ENCODE results near the gene DGCR2.

The DGCR2 gene

GRCh38 chr22:19143967-19144400 lies 21.8 kb upstream of the DGCR2 start:
- no peaks in the 10 kb centered on the region for H3K9me3 ChIP-seq (ENCODE audit: control insufficient read depth in 1 of 2, low read length in 2 of 2)
- peaks cover 3 to 12% of the 10 kb centered on the region in 2 donors for H3K4me1 ChIP-seq (ENCODE audit: control insufficient read depth in 1 of 2, insufficient read depth in 2 of 2, low read length in 2 of 2)
- H3K27me3 ChIP-seq (ENCODE audit: control insufficient read depth in 1 of 2, insufficient read depth in 2 of 2, low read length in 2 of 2): peaks cover 17 to 20% of the 10 kb centered on the region in 2 donors
- H3K27ac ChIP-seq (ENCODE audit: low read depth, low read length): peak overlapping the region; percentile 39
- peak overlapping the region; percentile 78 to 88 for H3K9ac ChIP-seq (ENCODE audit: low read depth in 1 of 2, low read length in 2 of 2)
- peak overlapping the region; percentile 90 to 99 for H3K4me3 ChIP-seq (ENCODE audit: low read depth in 1 of 2, low read length in 2 of 2)
- H3K36me3 ChIP-seq (ENCODE audit: control insufficient read depth in 1 of 2, insufficient read depth in 2 of 2, low read length in 2 of 2): peaks cover 31 to 37% of the 10 kb centered on the region in 2 donors

- H3K27ac ChIP-seq (ENCODE audit: low read depth, low read length): no peak overlapping the region
- H3K4me1 ChIP-seq (ENCODE audit: control insufficient read depth in 1 of 2, insufficient read depth in 2 of 2, low read length in 2 of 2): peaks cover 3 to 12% of the 10 kb centered on the region in 2 donors
- H3K9me3 ChIP-seq (ENCODE audit: control insufficient read depth in 1 of 2, low read length in 2 of 2): no peaks in the 10 kb centered on the region
- H3K36me3 ChIP-seq (ENCODE audit: control insufficient read depth in 1 of 2, insufficient read depth in 2 of 2, low read length in 2 of 2): peaks cover 37 to 44% of the 10 kb centered on the region in 2 donors
- H3K4me3 ChIP-seq (ENCODE audit: low read depth in 1 of 2, low read length in 2 of 2): no peak overlapping the region
- no peak overlapping the region for H3K9ac ChIP-seq (ENCODE audit: low read depth in 1 of 2, low read length in 2 of 2)
- H3K27me3 ChIP-seq (ENCODE audit: control insufficient read depth in 1 of 2, insufficient read depth in 2 of 2, low read length in 2 of 2): peaks cover 9 to 12% of the 10 kb centered on the region in 2 donors
These were observed 21.0 kb upstream of the DGCR2 start for GRCh38 chr22:19143212-19143611.

- Histone ChIP-seq H3K9me3 (ENCODE audit: control insufficient read depth in 1 of 2, low read length in 2 of 2) (no peaks in the 10 kb centered on the region), H3K27me3 (ENCODE audit: control insufficient read depth in 1 of 2, insufficient read depth in 2 of 2, low read length in 2 of 2) (peaks cover under 1 to 5% of the 10 kb centered on the region in 2 donors), H3K36me3 (ENCODE audit: control insufficient read depth in 1 of 2, insufficient read depth in 2 of 2, low read length in 2 of 2) (peaks cover 45 to 53% of the 10 kb centered on the region in 2 donors), H3K4me3 (ENCODE audit: low read depth in 1 of 2, low read length in 2 of 2) (no peak overlapping the region), H3K4me1 (ENCODE audit: control insufficient read depth in 1 of 2, insufficient read depth in 2 of 2, low read length in 2 of 2) (peaks cover 3 to 12% of the 10 kb centered on the region in 2 donors), H3K27ac (ENCODE audit: low read depth, low read length) (no peak overlapping the region), H3K9ac (ENCODE audit: low read depth in 1 of 2, low read length in 2 of 2) (no peak overlapping the region)
These were observed 20.2 kb upstream of the DGCR2 start for GRCh38 chr22:19142394-19142793.

- Histone ChIP-seq H3K9ac (ENCODE audit: low read depth in 1 of 2, low read length in 2 of 2) (no peak overlapping the region), H3K27me3 (ENCODE audit: control insufficient read depth in 1 of 2, insufficient read depth in 2 of 2, low read length in 2 of 2) (no peaks in the 10 kb centered on the region), H3K9me3 (ENCODE audit: control insufficient read depth in 1 of 2, low read length in 2 of 2) (no peaks in the 10 kb centered on the region), H3K36me3 (ENCODE audit: control insufficient read depth in 1 of 2, insufficient read depth in 2 of 2, low read length in 2 of 2) (peaks cover 47 to 73% of the 10 kb centered on the region in 2 donors), H3K27ac (ENCODE audit: low read depth, low read length) (no peak overlapping the region), H3K4me1 (ENCODE audit: control insufficient read depth in 1 of 2, insufficient read depth in 2 of 2, low read length in 2 of 2) (peaks cover 3 to 12% of the 10 kb centered on the region in 2 donors), H3K4me3 (ENCODE audit: low read depth in 1 of 2, low read length in 2 of 2) (no peak overlapping the region)
These were observed 17.8 kb upstream of the DGCR2 start for GRCh38 chr22:19139974-19140373.

GRCh38 chr22:19139001-19139356 lies 16.8 kb upstream of the DGCR2 start:
- peaks cover 47 to 83% of the 10 kb centered on the region in 2 donors for H3K36me3 ChIP-seq (ENCODE audit: control insufficient read depth in 1 of 2, insufficient read depth in 2 of 2, low read length in 2 of 2)

GRCh38 chr22:19138217-19139000 lies 16.2 kb upstream of the DGCR2 start:
- H3K27ac ChIP-seq (ENCODE audit: low read depth, low read length): no peak overlapping the region
- H3K36me3 ChIP-seq (ENCODE audit: control insufficient read depth in 1 of 2, insufficient read depth in 2 of 2, low read length in 2 of 2): peaks cover 47 to 89% of the 10 kb centered on the region in 2 donors
- H3K4me1 ChIP-seq (ENCODE audit: control insufficient read depth in 1 of 2, insufficient read depth in 2 of 2, low read length in 2 of 2): peaks cover 3 to 4% of the 10 kb centered on the region in 2 donors
- no peak overlapping the region for H3K4me3 ChIP-seq (ENCODE audit: low read depth in 1 of 2, low read length in 2 of 2)
- H3K9me3 ChIP-seq (ENCODE audit: control insufficient read depth in 1 of 2, low read length in 2 of 2): no peaks in the 10 kb centered on the region
- no peak overlapping the region for H3K9ac ChIP-seq (ENCODE audit: low read depth in 1 of 2, low read length in 2 of 2)
- no peaks in the 10 kb centered on the region for H3K27me3 ChIP-seq (ENCODE audit: control insufficient read depth in 1 of 2, insufficient read depth in 2 of 2, low read length in 2 of 2)

More at GRCh38 chr22:19139001-19139356, 16.8 kb upstream of the DGCR2 start:
- Histone ChIP-seq H3K9ac (ENCODE audit: low read depth in 1 of 2, low read length in 2 of 2) (no peak overlapping the region), H3K27me3 (ENCODE audit: control insufficient read depth in 1 of 2, insufficient read depth in 2 of 2, low read length in 2 of 2) (no peaks in the 10 kb centered on the region), H3K4me1 (ENCODE audit: control insufficient read depth in 1 of 2, insufficient read depth in 2 of 2, low read length in 2 of 2) (peaks cover 3 to 10% of the 10 kb centered on the region in 2 donors), H3K27ac (ENCODE audit: low read depth, low read length) (no peak overlapping the region), H3K9me3 (ENCODE audit: control insufficient read depth in 1 of 2, low read length in 2 of 2) (no peaks in the 10 kb centered on the region), H3K4me3 (ENCODE audit: low read depth in 1 of 2, low read length in 2 of 2) (no peak overlapping the region)

- Histone ChIP-seq H3K36me3 (ENCODE audit: control insufficient read depth in 1 of 2, insufficient read depth in 2 of 2, low read length in 2 of 2) (peaks cover 47 to 94% of the 10 kb centered on the region in 2 donors), H3K9ac (ENCODE audit: low read depth in 1 of 2, low read length in 2 of 2) (no peak overlapping the region), H3K27ac (ENCODE audit: low read depth, low read length) (no peak overlapping the region), H3K4me3 (ENCODE audit: low read depth in 1 of 2, low read length in 2 of 2) (no peak overlapping the region), H3K9me3 (ENCODE audit: control insufficient read depth in 1 of 2, low read length in 2 of 2) (no peaks in the 10 kb centered on the region), H3K27me3 (ENCODE audit: control insufficient read depth in 1 of 2, insufficient read depth in 2 of 2, low read length in 2 of 2) (no peaks in the 10 kb centered on the region), H3K4me1 (ENCODE audit: control insufficient read depth in 1 of 2, insufficient read depth in 2 of 2, low read length in 2 of 2) (no peaks in the 10 kb centered on the region)
These were observed 15.4 kb upstream of the DGCR2 start for GRCh38 chr22:19137384-19138216.

- Histone ChIP-seq H3K36me3 (ENCODE audit: control insufficient read depth in 1 of 2, insufficient read depth in 2 of 2, low read length in 2 of 2) (peaks cover 41 to 93% of the 10 kb centered on the region in 2 donors), H3K9me3 (ENCODE audit: control insufficient read depth in 1 of 2, low read length in 2 of 2) (no peaks in the 10 kb centered on the region), H3K9ac (ENCODE audit: low read depth in 1 of 2, low read length in 2 of 2) (no peak overlapping the region), H3K4me3 (ENCODE audit: low read depth in 1 of 2, low read length in 2 of 2) (no peak overlapping the region), H3K27me3 (ENCODE audit: control insufficient read depth in 1 of 2, insufficient read depth in 2 of 2, low read length in 2 of 2) (no peaks in the 10 kb centered on the region), H3K4me1 (ENCODE audit: control insufficient read depth in 1 of 2, insufficient read depth in 2 of 2, low read length in 2 of 2) (no peaks in the 10 kb centered on the region), H3K27ac (ENCODE audit: low read depth, low read length) (no peak overlapping the region)
These were observed 14.7 kb upstream of the DGCR2 start for GRCh38 chr22:19136915-19137314.

GRCh38 chr22:19134874-19135273 lies 12.7 kb upstream of the DGCR2 start:
- no peaks in the 10 kb centered on the region for H3K9me3 ChIP-seq (ENCODE audit: control insufficient read depth in 1 of 2, low read length in 2 of 2)

More at GRCh38 chr22:19134874-19135273, 12.7 kb upstream of the DGCR2 start:
- peaks cover 24 to 82% of the 10 kb centered on the region in 2 donors for H3K36me3 ChIP-seq (ENCODE audit: control insufficient read depth in 1 of 2, insufficient read depth in 2 of 2, low read length in 2 of 2)
- H3K27ac ChIP-seq (ENCODE audit: low read depth, low read length): no peak overlapping the region
- H3K4me1 ChIP-seq (ENCODE audit: control insufficient read depth in 1 of 2, insufficient read depth in 2 of 2, low read length in 2 of 2): no peaks in the 10 kb centered on the region
- H3K9ac ChIP-seq (ENCODE audit: low read depth in 1 of 2, low read length in 2 of 2): no peak overlapping the region
- H3K27me3 ChIP-seq (ENCODE audit: control insufficient read depth in 1 of 2, insufficient read depth in 2 of 2, low read length in 2 of 2): no peaks in the 10 kb centered on the region
- no peak overlapping the region for H3K4me3 ChIP-seq (ENCODE audit: low read depth in 1 of 2, low read length in 2 of 2)

Measured in duodenal mucosa (tissue), 2 donors.